HG02970 (cell line): Measurements from ENCODE around the gene REXO1.
"Not testable (repeated sequence)": the region's sequence is repeated elsewhere in the genome, so short reads cannot be mapped to it uniquely, and the experiment has no call there.

ENCODE experiments used
- ATAC-seq: cut with Tn5 transposase; IDR thresholded peaks from one replicate; pipeline ENCODE4 v1.9.1; 2021; ENCODE audit warnings: mild to moderate bottlenecking, moderate library complexity, moderate number of reproducible peaks; ENCODE audit not compliant: unreplicated experiment, low FRiP score

Gene REXO1

GRCh38 chr19:1877280-1877660, 29.0 kb upstream of the REXO1 start:
- not testable (repeated sequence) for ATAC-seq

GRCh38 chr19:1876496-1877279, 28.4 kb upstream of the REXO1 start:
- ATAC-seq = peak; percentile 19

- ATAC-seq = peak; percentile 70
These were observed 27.6 kb upstream of the REXO1 start for GRCh38 chr19:1875646-1876495.

GRCh38 chr19:1875265-1875645, 27.0 kb upstream of the REXO1 start:
- ATAC-seq = not testable (repeated sequence)

DNA sequence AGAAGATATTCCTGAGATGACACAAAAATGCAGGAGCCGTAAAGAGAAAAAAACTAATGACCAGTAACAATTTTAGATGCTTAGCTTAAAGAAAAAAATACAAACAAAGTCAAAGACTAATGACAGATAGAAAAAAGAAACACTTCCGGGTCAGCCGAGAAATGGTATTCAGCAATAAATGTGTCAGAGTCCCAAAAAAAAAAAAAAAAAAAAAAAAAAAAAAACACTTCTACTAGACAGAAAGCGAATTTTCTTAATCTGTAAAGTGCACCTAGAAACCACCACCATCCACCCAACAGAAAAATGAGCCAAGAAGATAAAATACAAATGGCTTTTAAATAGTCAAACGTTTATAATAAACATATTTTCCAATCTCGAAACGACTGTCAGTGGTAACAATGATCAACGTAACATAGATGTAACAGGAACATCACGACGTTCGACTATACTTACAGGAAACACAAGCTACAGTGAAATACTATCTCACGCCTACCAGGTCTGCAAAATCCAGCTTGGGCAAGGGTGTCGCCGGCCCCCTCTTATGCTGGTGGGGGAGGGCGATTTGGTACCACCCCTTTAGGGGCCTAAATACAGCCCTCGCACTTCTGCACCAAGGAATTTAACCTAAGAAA, 26.4 kb upstream of the REXO1 start:
- no peak for ATAC-seq

DNA sequence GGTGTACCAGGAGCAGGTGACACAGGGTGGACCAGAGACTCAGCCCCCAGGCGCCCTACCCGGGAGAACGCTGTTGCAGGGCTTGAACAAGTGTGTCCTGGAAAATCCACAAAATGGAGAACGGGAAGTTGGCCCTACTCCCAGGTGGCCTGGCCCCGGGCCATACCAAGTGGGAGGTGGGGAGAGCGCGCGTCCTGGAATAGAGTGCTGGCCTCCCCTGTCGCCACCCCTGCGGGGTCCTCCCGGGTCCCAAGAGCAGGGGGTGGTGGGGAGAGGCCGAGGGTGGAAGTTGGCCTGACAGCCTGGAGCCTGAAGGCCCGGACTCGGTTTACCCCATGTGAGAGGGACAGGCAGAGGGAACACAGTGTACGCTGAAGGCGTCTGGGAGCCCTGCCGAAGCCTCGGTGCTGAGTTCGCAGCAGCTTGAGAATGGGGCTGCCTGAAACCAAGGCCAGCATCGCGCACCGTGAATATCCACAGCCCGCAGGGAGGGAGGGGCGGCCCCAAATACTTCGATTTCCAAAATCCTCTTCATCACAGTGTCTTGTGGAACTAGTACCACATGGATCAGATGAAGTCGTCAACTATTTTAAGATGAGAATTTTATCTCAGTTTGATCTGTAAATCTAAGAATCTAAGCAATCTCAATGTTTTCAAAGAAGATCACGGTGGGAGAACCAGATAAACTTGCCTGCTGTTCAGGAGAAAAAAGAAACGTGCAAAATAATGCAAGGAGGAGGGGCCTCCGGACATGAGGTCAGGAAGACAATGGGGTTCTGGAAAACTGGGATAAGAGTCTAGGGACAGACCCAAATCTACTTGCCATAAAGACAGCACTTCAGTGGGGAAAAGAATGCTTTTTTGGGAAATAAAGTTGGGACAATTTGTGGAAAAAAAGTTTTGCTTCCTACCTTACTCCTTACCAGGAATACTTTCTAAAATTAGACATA, 25.5 kb upstream of the REXO1 start:
- ATAC-seq = no peak

DNA sequence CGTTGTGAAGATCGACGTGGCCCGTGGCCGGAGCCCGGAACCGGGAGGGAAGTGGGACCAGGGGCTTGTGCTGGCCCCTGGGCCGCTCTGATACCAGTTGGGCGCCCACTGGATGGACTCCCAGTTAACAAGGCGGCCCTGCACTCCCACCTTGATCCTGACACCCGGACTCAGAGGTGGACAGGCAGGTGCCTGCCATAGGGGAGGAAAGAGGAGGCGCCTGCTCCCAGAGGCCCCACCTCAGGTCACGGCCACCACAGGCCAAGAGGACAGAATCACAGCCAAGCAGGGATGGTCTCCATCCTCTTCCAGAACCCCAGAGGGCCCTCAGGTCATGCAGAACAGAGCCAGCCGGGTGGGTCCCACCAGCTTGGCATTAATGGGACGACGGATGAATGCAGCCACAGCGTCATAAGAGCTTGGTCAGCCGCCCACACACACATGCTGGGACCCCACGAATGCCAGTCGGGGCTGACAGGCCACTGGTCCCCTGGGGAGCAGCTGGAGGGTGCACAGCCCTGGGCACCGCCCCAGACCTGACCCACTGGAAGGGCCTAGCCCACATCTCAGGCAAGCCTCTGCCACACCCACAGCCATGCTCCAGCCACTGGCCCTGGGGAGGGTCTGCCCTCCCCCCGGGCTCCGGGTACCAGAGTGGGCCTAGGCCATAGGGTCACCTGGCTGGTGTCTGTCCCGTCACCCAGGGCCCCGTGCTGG, 24.7 kb upstream of the REXO1 start:
- ATAC-seq = no peak

DNA sequence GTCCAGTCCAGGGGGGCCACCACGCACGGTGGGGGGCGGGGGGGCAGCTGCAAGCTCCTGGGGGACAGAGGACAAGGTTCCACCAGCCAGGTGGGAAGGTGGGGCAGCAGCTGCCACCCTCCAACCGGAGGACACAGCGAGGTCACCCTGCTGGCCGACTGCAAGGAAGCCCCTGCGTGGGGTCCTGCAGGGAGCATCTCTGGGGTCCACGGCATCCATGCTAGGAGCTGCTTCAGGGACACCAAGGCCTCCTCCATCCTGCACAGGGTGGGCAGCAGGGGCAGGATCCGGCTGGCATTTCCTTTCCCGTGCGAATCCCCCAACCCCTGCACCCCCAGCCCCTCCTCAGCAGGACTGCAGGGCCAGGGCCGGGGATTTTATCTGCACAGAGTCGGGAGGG, 23.3 kb upstream of the REXO1 start:
- no peak for ATAC-seq

DNA sequence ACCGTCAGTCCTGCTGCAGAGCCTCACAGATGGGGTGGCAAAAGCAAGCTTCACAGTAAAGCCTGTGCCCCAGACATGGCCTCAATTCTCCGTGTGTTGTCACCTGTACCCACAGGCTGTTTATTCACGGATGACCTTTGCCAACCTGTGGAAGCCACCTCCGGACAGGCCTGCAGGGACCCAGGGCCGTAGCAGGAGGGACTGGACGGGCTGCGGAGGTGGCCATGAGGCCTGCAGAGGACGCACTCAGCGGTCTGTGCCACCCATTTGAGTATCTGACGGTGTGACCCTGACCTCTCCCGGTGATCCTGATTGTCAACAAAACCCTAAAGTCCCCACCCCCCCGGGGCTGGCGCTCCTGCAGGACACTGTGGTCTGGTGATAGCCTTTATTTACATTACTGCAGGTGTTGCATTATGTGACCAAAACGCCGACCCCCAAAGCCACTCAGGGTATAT, 22.9 kb upstream of the REXO1 start:
- ATAC-seq = no peak

DNA sequence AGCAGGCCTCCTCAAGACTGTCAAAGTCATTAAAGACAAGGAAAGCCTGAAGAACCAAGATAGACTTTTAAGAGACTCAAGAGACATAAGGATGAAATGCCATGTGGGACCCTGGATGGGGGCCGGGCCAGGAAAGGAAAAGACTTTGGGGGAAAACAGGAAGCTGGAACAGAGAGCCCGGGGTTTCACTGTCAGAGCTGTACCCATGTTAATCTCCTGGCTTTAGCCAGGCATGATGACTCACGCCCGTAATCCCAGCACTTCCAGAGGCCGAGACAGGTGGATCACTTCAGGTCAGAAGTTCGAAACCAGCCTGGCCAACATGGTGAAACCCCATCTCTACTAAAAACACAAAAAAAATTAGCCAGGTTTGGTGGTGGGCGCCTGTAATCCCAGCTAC, 20.7 kb upstream of the REXO1 start:
- ATAC-seq = no peak

GRCh38 chr19:1867349-1867724, 19.1 kb upstream of the REXO1 start:
- no peak for ATAC-seq

GRCh38 chr19:1866693-1867348, 18.5 kb upstream of the REXO1 start:
- ATAC-seq = no peak

DNA sequence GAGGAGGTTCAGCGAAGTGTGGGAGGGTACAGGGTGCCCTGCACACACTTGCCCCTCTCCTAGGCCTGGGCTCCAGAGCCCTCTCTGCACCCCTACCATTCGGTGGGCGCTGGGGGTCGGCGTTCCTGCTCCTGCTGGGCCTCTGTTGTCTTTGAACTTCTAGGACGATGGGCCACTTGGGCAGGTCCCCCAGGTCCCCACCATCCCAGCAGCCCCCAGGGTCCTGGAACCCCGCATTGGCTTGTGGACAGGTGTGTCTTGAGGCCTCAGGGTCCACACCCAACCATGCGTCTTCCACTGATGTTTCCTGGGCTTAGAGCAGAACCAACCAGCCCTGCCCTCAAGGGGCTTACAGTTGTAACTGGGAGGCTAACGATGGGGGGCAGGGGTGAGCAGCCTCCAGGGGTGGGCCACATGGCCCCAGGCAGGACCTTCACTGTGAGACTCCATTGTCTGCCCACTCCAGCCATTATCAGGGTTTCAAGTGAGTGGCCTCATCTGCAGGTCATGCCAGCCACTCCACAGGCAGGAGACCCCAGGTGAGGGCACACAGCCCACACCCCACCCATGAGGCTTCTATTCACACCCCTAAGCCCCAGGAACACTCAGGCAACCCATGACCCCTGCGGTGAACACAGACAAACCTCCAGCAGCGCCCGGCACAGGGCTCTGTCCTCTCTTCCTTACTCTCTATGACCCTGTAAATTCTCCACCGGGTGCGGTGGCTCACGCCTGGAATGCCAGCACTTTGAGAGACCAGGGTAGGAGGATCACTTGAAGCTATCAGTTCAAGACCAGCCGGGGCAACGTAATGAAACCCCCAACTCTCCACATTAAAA, 17.1 kb upstream of the REXO1 start:
- ATAC-seq = no peak

DNA sequence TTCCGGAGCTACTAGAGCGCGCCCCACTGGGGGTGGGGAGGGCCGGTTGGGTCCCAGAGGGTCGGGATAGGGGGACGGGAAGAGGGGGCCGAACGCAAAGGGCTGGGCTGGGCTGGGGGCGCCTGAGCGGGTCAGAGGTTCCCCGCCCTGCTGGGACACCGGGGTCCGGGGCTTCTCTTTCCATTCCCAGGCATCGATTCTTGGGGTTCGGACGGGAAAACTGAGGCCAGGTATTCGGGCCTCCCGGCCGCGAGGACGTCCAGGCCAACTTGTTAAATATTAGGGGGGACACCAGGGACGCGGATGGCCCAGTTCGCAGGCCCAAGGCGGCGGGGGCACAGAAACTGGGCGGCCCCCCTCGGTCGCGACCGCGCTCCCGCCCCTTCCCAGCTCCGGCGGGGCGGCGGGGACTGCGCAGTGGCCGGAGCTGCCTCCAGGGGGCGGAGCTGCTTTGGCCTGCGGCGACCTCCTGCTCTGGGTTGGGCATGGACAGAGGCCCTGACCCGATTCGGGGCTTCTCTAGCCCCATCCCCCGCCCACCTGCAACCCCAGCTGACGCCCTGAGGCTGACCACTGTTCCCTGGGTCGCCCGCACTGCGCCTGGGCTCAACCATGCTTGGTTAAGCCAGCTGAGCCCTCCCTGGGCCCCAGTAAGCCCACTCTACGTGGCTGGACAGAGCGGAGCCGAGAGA, 16.3 kb upstream of the REXO1 start:
- peak; percentile 29 for ATAC-seq

GRCh38 chr19:1863638-1864479, 15.6 kb upstream of the REXO1 start:
- peak; percentile 55 for ATAC-seq

DNA sequence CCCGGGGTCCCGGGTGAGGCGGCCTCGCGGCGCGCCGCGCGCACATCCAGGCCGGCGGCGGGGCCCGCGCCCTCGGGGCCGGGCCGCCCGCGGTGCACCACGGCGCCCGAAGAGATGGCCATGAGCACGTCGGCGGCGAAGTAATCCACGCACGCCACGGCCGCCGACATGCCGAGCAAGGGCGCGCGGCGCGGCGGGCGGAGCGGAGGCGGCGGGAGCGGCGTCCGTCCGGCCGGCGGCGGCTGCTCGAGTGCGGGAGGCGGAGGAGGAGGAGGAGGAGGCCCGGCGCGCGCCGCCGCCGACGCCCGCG, 15.0 kb upstream of the REXO1 start, which contains the start of gene KLF16:
KLF16 (minus strand) TSS at position 252 of the 310 bp plus-strand sequence; CDS start at position 170, 82 bp downstream.
- ATAC-seq = peak; percentile 3
